ENCODE data around the gene USP47.
A peak's percentile ranks its signal among the peaks of the same experiment; 100 is the strongest.

USP47 gene

GRCh38 chr11:11949482-11949881, 107.7 kb downstream of the USP47 start:
- FAIRE-seq (peak; percentile 61), DNase-seq (ENCODE audit: insufficient read length, low spot score) (no peak)
- no peak for TF ChIP-seq POLR2A (IDR thresholded peaks at IDR 0.05; ENCODE audit: low read depth, low read length)

GRCh38 chr11:11952036-11952435, 110.3 kb downstream of the USP47 start:
- no peak for FAIRE-seq
- TF ChIP-seq POLR2A (IDR thresholded peaks at IDR 0.05; ENCODE audit: low read depth, low read length) = no peak

GRCh38 chr11:11956006-11956405, 114.2 kb downstream of the USP47 start:
- DNase-seq (ENCODE audit: insufficient read length, low spot score) (no peak), FAIRE-seq (no peak)
- no peak for TF ChIP-seq POLR2A (IDR thresholded peaks at IDR 0.05; ENCODE audit: low read depth, low read length)

More at GRCh38 chr11:11952036-11952435, 110.3 kb downstream of the USP47 start:
- DNase-seq (ENCODE audit: insufficient read length, low spot score) = no peak

GRCh38 chr11:11958403-11959231, 116.8 kb downstream of the USP47 start:
- FAIRE-seq (no peak), DNase-seq (ENCODE audit: insufficient read length, low spot score) (no peak)
- TF ChIP-seq POLR2A (IDR thresholded peaks at IDR 0.05; ENCODE audit: low read depth, low read length) = no peak

GRCh38 chr11:11959601-11960000, 117.8 kb downstream of the USP47 start:
- no peak for TF ChIP-seq POLR2A (IDR thresholded peaks at IDR 0.05; ENCODE audit: low read depth, low read length)
- DNase-seq (ENCODE audit: insufficient read length, low spot score) = no peak
- no peak for FAIRE-seq

GRCh38 chr11:11960687-11961086, 118.9 kb downstream of the USP47 start:
- FAIRE-seq (no peak), DNase-seq (ENCODE audit: insufficient read length, low spot score) (no peak)
- no peak for TF ChIP-seq POLR2A (IDR thresholded peaks at IDR 0.05; ENCODE audit: low read depth, low read length)

GRCh38 chr11:11961399-11962028, 119.7 kb downstream of the USP47 start:
- DNase-seq (ENCODE audit: insufficient read length, low spot score) (no peak), FAIRE-seq (no peak)
- TF ChIP-seq POLR2A (IDR thresholded peaks at IDR 0.05; ENCODE audit: low read depth, low read length) = no peak

- FAIRE-seq = no peak
- TF ChIP-seq POLR2A (IDR thresholded peaks at IDR 0.05; ENCODE audit: low read depth, low read length) = no peak
Observed at GRCh38 chr11:11963067-11963466, 121.3 kb downstream of the USP47 start.

GRCh38 chr11:11963842-11964773, 122.3 kb downstream of the USP47 start:
- DNase-seq (ENCODE audit: insufficient read length, low spot score) = no peak
- TF ChIP-seq POLR2A (IDR thresholded peaks at IDR 0.05; ENCODE audit: low read depth, low read length) = no peak
- no peak for FAIRE-seq

More at GRCh38 chr11:11963067-11963466, 121.3 kb downstream of the USP47 start:
- DNase-seq (ENCODE audit: insufficient read length, low spot score) = no peak

GRCh38 chr11:11964774-11965150, 123.0 kb downstream of the USP47 start:
- FAIRE-seq = no peak
- DNase-seq (ENCODE audit: insufficient read length, low spot score) = no peak
- TF ChIP-seq POLR2A (IDR thresholded peaks at IDR 0.05; ENCODE audit: low read depth, low read length) = no peak

GRCh38 chr11:11965192-11965591, 123.4 kb downstream of the USP47 start:
- no peak for DNase-seq (ENCODE audit: insufficient read length, low spot score)
- no peak for FAIRE-seq
- no peak for TF ChIP-seq POLR2A (IDR thresholded peaks at IDR 0.05; ENCODE audit: low read depth, low read length)

- DNase-seq (ENCODE audit: insufficient read length, low spot score) = no peak
Observed at GRCh38 chr11:11965656-11966353, 124.0 kb downstream of the USP47 start.

GRCh38 chr11:11966354-11966741, 124.6 kb downstream of the USP47 start:
- FAIRE-seq = no peak
- no peak for DNase-seq (ENCODE audit: insufficient read length, low spot score)
- TF ChIP-seq POLR2A (IDR thresholded peaks at IDR 0.05; ENCODE audit: low read depth, low read length) = no peak

More at GRCh38 chr11:11965656-11966353, 124.0 kb downstream of the USP47 start:
- no peak for FAIRE-seq
- TF ChIP-seq POLR2A (IDR thresholded peaks at IDR 0.05; ENCODE audit: low read depth, low read length) = no peak

Data from H54 (cell line).